ENCODE results near the gene SSC4D.
"Not testable (repeated sequence)": the region's sequence is repeated elsewhere in the genome, so short reads cannot be mapped to it uniquely, and the experiment has no call there.

SSC4D gene

GRCh38 chr7:76421097-76421496 lies 11.6 kb upstream of the SSC4D start:
- DNase-seq (ENCODE audit: low spot score), result not testable (repeated sequence)

DNA sequence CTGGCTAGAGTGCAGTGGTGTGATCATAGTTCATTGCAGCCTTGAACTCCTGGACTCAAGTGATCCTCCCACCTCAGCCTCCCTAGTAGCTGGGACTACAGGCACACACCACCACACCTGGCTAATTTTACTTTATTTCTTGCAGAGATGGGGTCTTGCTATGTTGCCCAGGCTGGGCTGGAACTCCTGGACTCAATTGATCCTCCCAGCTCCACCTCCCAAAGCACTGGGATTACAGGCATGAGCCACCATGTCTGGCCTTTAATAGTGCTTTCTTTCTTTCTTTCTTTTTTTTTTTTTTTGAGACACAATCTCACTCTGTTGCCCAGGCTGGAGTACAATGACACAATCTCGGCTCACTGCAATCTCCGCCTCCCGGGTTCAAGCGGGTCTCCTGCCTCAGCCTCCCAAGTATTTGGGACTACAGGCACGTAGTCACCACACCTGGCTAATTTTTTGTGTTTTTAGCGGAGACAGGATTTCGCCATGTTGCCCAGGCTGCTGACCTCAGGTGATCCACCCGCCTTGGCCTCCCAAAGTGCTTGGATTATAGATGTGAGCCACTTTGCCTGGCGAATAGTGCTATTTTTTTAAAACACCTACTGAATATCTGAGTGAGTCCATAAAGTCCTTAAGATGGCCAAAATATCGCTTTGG lies 8.3 kb upstream of the SSC4D start:
- not testable (repeated sequence) for DNase-seq (ENCODE audit: low spot score)

- no peak for DNase-seq (ENCODE audit: low spot score)
Observed at GRCh38 chr7:76412249-76412648, 2.8 kb upstream of the SSC4D start.

GRCh38 chr7:76411626-76412025 lies 2.1 kb upstream of the SSC4D start:
- DNase-seq (ENCODE audit: low spot score), result no peak

GRCh38 chr7:76408121-76408560 lies 1.4 kb downstream of the SSC4D start:
- DNase-seq (ENCODE audit: low spot score), result no peak

- no peak for DNase-seq (ENCODE audit: low spot score)
Observed at GRCh38 chr7:76407718-76408117, 1.8 kb downstream of the SSC4D start.

DNA sequence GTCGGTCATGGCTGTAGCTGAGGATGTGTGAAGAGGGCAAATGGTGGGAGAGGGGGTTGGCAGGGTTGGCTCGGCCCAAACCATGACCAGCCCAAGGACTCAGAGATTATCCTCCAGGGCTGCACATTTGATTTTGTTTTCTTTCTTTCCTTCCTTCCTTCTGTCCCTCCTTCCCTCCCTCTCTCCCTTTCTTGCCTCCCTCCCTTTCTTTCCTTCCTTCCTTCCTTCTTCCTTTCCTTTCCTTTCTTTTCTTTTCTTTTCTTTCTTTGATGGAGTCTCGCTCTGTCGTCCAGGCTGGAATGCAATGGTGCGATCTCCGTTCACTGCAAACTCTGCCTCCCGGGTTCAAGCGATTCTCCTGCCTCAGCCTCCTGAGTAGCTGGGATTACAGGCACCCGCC lies 3.8 kb downstream of the SSC4D start:
- DNase-seq (ENCODE audit: low spot score), result no peak

DNA sequence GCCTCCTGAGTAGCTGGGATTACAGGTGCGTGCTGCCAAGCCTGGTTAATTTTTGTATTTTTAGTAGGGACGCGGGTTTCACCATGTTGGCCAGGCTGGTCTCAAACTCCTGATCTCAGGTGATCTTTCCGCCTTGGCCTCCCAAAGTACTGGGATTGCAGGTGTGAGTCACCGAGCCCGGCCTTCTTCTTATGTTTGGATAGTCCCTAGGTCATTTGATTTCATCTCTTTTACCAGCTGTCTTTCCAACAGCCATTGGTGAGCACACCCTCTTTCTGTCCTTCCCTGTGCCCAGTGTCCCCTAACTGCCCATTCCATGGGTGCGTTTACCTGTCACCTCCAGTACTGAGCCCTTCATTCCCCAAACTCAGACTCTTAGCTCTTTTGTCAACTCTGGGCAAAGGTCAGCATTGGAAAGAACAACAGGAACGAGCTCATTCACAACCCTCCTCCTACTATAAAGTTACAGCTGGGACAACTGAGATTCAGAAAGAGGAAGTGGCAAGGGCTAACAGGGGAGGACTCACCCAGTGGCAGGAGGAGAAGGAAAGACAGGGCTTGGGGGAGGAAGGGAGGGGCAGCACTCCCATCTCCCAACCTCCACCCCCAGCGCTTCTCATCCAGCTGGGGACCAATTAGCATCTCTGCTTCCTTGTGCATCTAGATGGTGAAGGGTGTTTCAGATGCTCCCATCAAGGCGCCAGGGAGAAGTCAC lies 5.6 kb downstream of the SSC4D start:
- DNase-seq (ENCODE audit: low spot score), result no peak

DNA sequence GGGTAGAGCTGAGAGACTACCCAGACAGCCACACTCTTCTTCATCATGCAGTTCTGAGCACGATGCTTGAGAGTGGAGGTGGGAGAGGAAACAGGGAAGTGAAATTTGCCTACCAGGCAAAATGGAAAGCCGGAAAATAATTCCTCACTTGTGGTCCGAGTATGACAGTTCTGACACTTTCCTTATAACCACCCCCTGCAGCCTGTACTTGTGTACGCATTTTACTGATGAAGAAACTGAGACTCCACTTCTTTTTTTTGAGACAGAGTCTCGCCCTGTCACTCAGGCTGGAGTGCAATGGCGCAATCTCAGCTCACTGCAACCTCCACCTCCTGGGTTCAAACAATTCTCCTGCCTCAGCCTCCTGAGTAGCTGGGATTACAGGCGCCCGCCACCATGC lies 6.4 kb downstream of the SSC4D start:
- not testable (repeated sequence) for DNase-seq (ENCODE audit: low spot score)

GRCh38 chr7:76400248-76400647 lies 9.2 kb downstream of the SSC4D start:
- DNase-seq (ENCODE audit: low spot score), result no peak

DNA sequence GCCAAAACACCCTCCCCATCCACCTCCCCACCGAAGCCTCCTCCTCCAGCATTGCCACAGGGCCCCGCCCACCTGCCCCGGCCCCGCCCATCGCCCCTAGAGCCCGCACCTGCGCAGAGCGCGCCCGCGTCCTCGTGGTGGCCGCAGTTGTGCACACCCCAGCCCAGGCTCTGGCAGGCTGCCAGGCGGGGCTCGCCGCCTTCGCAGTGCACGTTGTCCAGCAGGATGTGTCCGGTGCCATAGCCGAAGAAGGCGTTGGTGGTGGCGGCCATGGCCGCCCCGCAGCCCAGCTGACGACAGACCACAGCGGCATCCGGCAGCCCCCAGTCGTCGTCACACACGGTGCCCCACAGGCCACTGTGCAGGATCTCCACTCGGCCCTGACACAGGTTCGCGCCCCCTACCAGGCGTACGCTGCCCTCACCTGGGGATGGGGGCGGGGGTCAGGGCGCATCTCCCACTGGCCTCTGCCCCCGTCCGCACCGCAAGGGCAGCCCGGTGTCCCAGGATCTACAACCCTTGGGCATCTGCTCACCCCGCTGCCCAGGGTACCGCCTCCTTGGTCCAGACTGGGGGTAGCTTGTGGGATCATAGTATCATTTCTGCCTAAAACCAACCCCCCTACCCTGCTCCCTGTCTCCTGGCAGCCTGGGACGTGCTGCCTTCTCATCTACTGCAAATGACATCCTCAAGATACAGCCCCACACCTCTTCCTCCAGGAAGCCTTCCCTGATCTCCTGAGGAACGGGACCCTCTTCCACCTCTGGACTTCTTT lies 11.9 kb downstream of the SSC4D start:
- DNase-seq (ENCODE audit: low spot score), result peak; percentile 89

- DNase-seq (ENCODE audit: low spot score), result no peak
Observed at GRCh38 chr7:76396864-76397263, 12.6 kb downstream of the SSC4D start.

DNA sequence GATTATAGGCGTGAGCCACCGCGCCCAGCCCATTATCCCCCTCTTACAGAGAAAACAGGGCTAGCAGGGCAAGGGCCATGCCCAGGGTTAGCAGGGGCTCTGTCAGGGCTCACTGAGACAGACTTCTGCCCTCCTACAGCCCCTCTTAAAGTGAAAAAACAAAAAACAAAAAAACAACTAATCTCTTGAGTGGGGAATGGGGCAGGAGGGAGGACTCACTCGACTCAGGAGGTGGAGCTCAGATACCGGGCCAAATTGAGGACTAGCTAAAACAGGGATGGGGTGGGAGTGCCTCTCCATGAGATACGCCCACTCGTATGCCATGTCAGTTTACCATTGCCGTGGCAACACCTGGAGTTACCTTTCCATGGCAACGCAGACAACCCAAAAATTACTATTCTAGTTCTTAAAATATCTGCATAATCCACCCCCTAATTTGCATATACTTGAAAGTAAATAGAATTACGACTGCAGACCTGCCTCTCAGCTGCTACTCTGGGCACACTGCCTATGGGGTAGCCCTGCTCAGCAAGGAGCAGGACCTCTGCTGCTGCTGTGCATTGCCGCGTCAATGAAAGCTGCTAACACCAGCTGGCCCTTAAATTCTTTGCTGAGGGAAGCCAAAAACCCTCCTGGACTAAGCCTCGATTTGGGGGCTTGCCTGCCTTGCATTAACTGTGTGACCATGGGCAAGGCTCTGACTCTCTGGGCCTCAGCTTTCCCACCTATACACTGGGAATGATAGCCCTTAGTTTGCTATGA lies 13.4 kb downstream of the SSC4D start:
- peak; percentile 2 for DNase-seq (ENCODE audit: low spot score)

DNA sequence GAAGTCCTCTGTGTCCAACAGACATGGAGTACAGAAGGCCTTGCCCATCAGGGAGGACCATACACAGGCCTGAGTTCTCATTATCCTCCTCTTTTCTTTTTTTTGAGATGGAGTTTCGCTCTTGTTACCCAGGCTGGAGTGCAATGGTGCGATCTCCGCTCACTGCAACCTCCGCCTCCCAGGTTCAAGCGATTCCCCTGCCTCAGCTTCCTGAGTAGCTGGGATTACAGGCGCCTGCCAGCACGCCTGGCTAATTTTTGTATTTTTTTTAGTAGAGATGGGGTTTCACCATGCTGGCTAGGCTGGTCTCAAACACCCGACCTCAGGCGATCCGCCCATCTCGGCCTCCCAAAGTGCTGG lies 13.9 kb downstream of the SSC4D start:
- DNase-seq (ENCODE audit: low spot score), result not testable (repeated sequence)

GRCh38 chr7:76394957-76395356 lies 14.5 kb downstream of the SSC4D start:
- no peak for DNase-seq (ENCODE audit: low spot score)

- DNase-seq (ENCODE audit: low spot score), result peak; percentile 100
Observed at GRCh38 chr7:76393116-76394031, 16.1 kb downstream of the SSC4D start.

DNA sequence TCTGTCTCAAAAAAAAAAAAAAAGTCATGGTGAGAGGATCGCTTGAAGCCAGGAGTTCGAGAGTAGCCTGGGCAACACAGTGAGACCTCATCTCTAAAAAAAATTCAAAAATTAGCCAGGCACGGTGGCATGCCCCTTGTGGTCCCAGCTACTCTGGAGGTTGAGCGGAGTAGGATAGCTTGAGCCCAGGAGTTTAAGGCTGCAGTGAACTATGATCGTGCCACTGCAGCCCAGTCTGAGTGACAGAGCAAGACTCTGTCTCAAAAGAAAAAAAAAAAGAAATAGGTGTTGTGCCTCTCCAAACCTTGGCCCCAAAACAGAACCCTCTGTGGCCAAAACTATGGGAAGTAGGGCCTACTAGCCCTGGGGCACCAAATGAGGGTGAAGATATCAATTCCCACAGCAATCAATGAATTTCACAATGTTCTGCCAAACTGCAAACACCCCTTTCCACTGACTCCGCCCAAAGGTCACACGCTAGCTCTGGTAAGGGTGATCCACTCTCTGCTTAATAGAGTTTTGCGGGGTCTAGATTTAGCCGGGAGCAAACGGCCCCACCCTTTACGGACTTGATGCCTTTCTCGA lies 16.9 kb downstream of the SSC4D start:
- DNase-seq (ENCODE audit: low spot score), result no peak

DNA sequence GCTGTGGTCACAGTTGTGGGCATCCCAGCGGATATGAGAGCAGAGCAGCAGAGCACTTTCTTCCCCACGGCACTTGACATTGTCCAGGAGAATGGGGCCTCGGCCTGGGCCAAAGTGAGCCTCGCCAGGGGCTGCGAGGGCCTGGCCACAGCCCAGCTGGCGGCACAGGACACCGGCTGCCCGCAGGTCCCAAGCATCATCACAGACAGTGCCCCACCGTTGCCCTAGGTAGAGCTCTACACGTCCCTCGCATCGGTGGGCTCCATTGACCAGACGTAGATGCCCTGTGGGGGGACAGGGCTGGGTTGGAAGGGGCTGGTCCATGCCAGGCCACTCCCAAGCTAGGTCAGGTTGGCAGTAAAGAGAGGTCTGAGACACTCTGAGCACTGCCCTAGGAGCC lies 19.4 kb downstream of the SSC4D start:
- no peak for DNase-seq (ENCODE audit: low spot score)

GRCh38 chr7:76387789-76388188 lies 21.7 kb downstream of the SSC4D start:
- DNase-seq (ENCODE audit: low spot score), result not testable (repeated sequence)

- DNase-seq (ENCODE audit: low spot score), result peak; percentile 61
Observed at GRCh38 chr7:76386691-76387260, 22.7 kb downstream of the SSC4D start.

Measured in AG08396 (cell line).